ENCODE measurements around the gene CGN.

The CGN gene

GRCh38 chr1:151537112-151537511 lies 25.9 kb downstream of the CGN start:
- H3K4me3 ChIP-seq (ENCODE audit: low read depth, low read length), result no peak overlapping the region
- no peak for TF ChIP-seq CTCF (IDR thresholded peaks at IDR 0.05; ENCODE audit: borderline replicate concordance, insufficient read depth, low read depth, low read length)

- TF ChIP-seq CTCF (IDR thresholded peaks at IDR 0.05; ENCODE audit: borderline replicate concordance, insufficient read depth, low read depth, low read length), result no peak
These were observed 28.3 kb downstream of the CGN start for GRCh38 chr1:151539321-151540020.

GRCh38 chr1:151540021-151540981 lies 29.1 kb downstream of the CGN start, which contains the start of gene TUFT1:
Gene TUFT1, plus strand, starts transcription at chr1:151540309. Its CDS starts 58 bp downstream, at chr1:151540367.
- no peak for TF ChIP-seq CTCF (IDR thresholded peaks at IDR 0.05; ENCODE audit: borderline replicate concordance, insufficient read depth, low read depth, low read length)
- peak within 1 kb of the TSS; percentile 75 for H3K4me3 ChIP-seq (ENCODE audit: low read depth, low read length)

More at GRCh38 chr1:151539321-151540020, 28.3 kb downstream of the CGN start:
- peak overlapping the region; percentile 75 for H3K4me3 ChIP-seq (ENCODE audit: low read depth, low read length)

GRCh38 chr1:151540982-151541377 lies 29.8 kb downstream of the CGN start:
- H3K4me3 ChIP-seq (ENCODE audit: low read depth, low read length), result peak overlapping the region; percentile 75
- TF ChIP-seq CTCF (IDR thresholded peaks at IDR 0.05; ENCODE audit: borderline replicate concordance, insufficient read depth, low read depth, low read length), result no peak

GRCh38 chr1:151541752-151542151 lies 30.6 kb downstream of the CGN start:
- H3K4me3 ChIP-seq (ENCODE audit: low read depth, low read length), result no peak overlapping the region
- no peak for TF ChIP-seq CTCF (IDR thresholded peaks at IDR 0.05; ENCODE audit: borderline replicate concordance, insufficient read depth, low read depth, low read length)

- TF ChIP-seq CTCF (IDR thresholded peaks at IDR 0.05; ENCODE audit: borderline replicate concordance, insufficient read depth, low read depth, low read length), result no peak
These were observed 31.5 kb downstream of the CGN start for GRCh38 chr1:151542710-151543129.

More at GRCh38 chr1:151542710-151543129, 31.5 kb downstream of the CGN start:
- no peak overlapping the region for H3K4me3 ChIP-seq (ENCODE audit: low read depth, low read length)

Data from GM12875 (cell line).